Stimulated activated CD4-positive, alpha-beta T cell treated with anti-CD3 and anti-CD28 coated beads, Interleukin-4, amount 100 ng/mL, for 1 hour (primary cell): ENCODE measurements around the gene C5orf58.
"Not testable (repeated sequence)": the region's sequence is repeated elsewhere in the genome, so short reads cannot be mapped to it uniquely, and the experiment has no call there.

Source experiments
- DNase-seq: peaks from one replicate; pipeline ENCODE4 v3.0.0-alpha.2; 2020

Gene C5orf58

GRCh38 chr5:170225326-170226128 is 7.3 kb upstream of the C5orf58 start:
- DNase-seq, result peak; percentile 75

GRCh38 chr5:170226129-170226615 is 6.6 kb upstream of the C5orf58 start:
- DNase-seq, result no peak

GRCh38 chr5:170226661-170227060 is 6.1 kb upstream of the C5orf58 start:
- DNase-seq, result no peak

GRCh38 chr5:170228762-170229435 is 3.9 kb upstream of the C5orf58 start:
- DNase-seq, result no peak

- DNase-seq, result no peak
Measured at GRCh38 chr5:170233358-170233892, 640 bp downstream of the C5orf58 start.

- no peak for DNase-seq
Measured at GRCh38 chr5:170235876-170236864, 3.4 kb downstream of the C5orf58 start.

- DNase-seq, result no peak
Measured at GRCh38 chr5:170238456-170239196, 5.8 kb downstream of the C5orf58 start.

GRCh38 chr5:170245436-170245835 is 12.7 kb downstream of the C5orf58 start:
- not testable (repeated sequence) for DNase-seq

GRCh38 chr5:170246126-170246870 is 13.5 kb downstream of the C5orf58 start:
- DNase-seq, result no peak

GRCh38 chr5:170247363-170247762 is 14.6 kb downstream of the C5orf58 start:
- no peak for DNase-seq

GRCh38 chr5:170248172-170248930 is 15.6 kb downstream of the C5orf58 start:
- DNase-seq, result no peak

GRCh38 chr5:170248931-170249227 is 16.1 kb downstream of the C5orf58 start:
- not testable (repeated sequence) for DNase-seq

GRCh38 chr5:170249355-170249754 is 16.6 kb downstream of the C5orf58 start:
- DNase-seq, result no peak

- no peak for DNase-seq
Measured at GRCh38 chr5:170250810-170251317, 18.1 kb downstream of the C5orf58 start.

GRCh38 chr5:170251462-170251861 is 18.7 kb downstream of the C5orf58 start:
- no peak for DNase-seq

GRCh38 chr5:170252109-170252508 is 19.3 kb downstream of the C5orf58 start:
- no peak for DNase-seq

GRCh38 chr5:170252720-170253350 is 20.1 kb downstream of the C5orf58 start:
- no peak for DNase-seq

- DNase-seq, result peak; percentile 53
Measured at GRCh38 chr5:170254056-170254455, 21.3 kb downstream of the C5orf58 start.

- DNase-seq, result no peak
Measured at GRCh38 chr5:170256571-170256970, 23.8 kb downstream of the C5orf58 start.

GRCh38 chr5:170257370-170257769 is 24.6 kb downstream of the C5orf58 start:
- DNase-seq, result no peak
